Medulla oblongata (tissue), 1 donor: Measurements from ENCODE around the gene GH2.
A peak's percentile ranks its signal among the peaks of the same experiment; 100 is the strongest.
"Not testable (repeated sequence)": the region's sequence is repeated elsewhere in the genome, so short reads cannot be mapped to it uniquely, and the experiment has no call there.

ENCODE experiments used
- DNase-seq: peaks from one replicate; pipeline ENCODE4 v3.0.0-alpha.2; 2015; ENCODE audit errors: extremely low spot score

GH2 gene

GRCh38 chr17:63881935-63882601 is at the start of gene GH2:
Gene GH2, minus strand, starts transcription at chr17:63881944. Its CDS starts 143 bp downstream, at chr17:63881801.
- no peak for DNase-seq

- peak; percentile 26 for DNase-seq
These were observed 49.3 kb upstream of the GH2 start for GRCh38 chr17:63930951-63931575.

- no peak for DNase-seq
These were observed 48.4 kb upstream of the GH2 start for GRCh38 chr17:63929860-63930766.

GRCh38 chr17:63928966-63929695 is 47.4 kb upstream of the GH2 start:
- no peak for DNase-seq

- no peak for DNase-seq
These were observed 46.5 kb upstream of the GH2 start for GRCh38 chr17:63928172-63928666.

- no peak for DNase-seq
These were observed 45.9 kb upstream of the GH2 start for GRCh38 chr17:63927464-63928171.

GRCh38 chr17:63926164-63926563 is 44.4 kb upstream of the GH2 start:
- DNase-seq: no peak

GRCh38 chr17:63925615-63926014 is 43.9 kb upstream of the GH2 start:
- no peak for DNase-seq

- DNase-seq: not testable (repeated sequence)
These were observed 40.7 kb upstream of the GH2 start for GRCh38 chr17:63922402-63922801.

- DNase-seq: not testable (repeated sequence)
These were observed 39.0 kb upstream of the GH2 start for GRCh38 chr17:63920779-63921178.

- not testable (repeated sequence) for DNase-seq
These were observed 38.3 kb upstream of the GH2 start for GRCh38 chr17:63920050-63920449.

- peak; percentile 71 for DNase-seq
These were observed 37.6 kb upstream of the GH2 start for GRCh38 chr17:63919311-63919723.

- not testable (repeated sequence) for DNase-seq
These were observed 37.1 kb upstream of the GH2 start, which contains the start of gene GH1 for GRCh38 chr17:63918789-63919305. Gene GH1, minus strand, starts transcription at chr17:63918839. Its CDS starts 63 bp downstream, at chr17:63918776.

GRCh38 chr17:63918305-63918704 is 36.6 kb upstream of the GH2 start:
- DNase-seq: no peak

GRCh38 chr17:63917646-63918045 is 35.9 kb upstream of the GH2 start:
- no peak for DNase-seq

GRCh38 chr17:63917206-63917605 is 35.5 kb upstream of the GH2 start:
- DNase-seq: not testable (repeated sequence)

GRCh38 chr17:63916566-63917185 is 34.9 kb upstream of the GH2 start:
- no peak for DNase-seq

GRCh38 chr17:63915753-63916152 is 34.0 kb upstream of the GH2 start:
- DNase-seq: not testable (repeated sequence)

GRCh38 chr17:63914471-63914870 is 32.7 kb upstream of the GH2 start:
- no peak for DNase-seq

- DNase-seq: peak; percentile 28
These were observed 29.9 kb upstream of the GH2 start for GRCh38 chr17:63911657-63912100.
